Subcutaneous adipose tissue (tissue), 4 donors: ENCODE data around the gene LYRM4. TPM values are rescaled to one million over a fixed set of nuclear protein-coding genes. Genes with fewer than 3 reads are reported as not detected.

ENCODE experiments used
- CTCF ChIP-seq: fragments of 450-650 bp; IDR thresholded peaks from one replicate; pipeline ENCODE4 v1.5.1; 2016; ENCODE audit warnings: low read depth, mild to moderate bottlenecking, control low read depth, antibody characterized with exemption, moderate library complexity
- total RNA-seq, 4 donors: library from RNA; depleted of rRNA; stranded (reverse); fragments of >200 nt; gene quantifications; one replicate each; pipeline ENCODE4 v1.1.0, GENCODE V29; 2016

Gene LYRM4
- total RNA-seq, 4 donors from 2014 or later, result 22.2 to 25.8 (median 25.1) TPM

- no peak for TF ChIP-seq CTCF
Measured at GRCh38 chr6:5108536-5109150, 152.1 kb downstream of the LYRM4 start.

- TF ChIP-seq CTCF, result no peak
Measured at GRCh38 chr6:5108068-5108467, 152.7 kb downstream of the LYRM4 start.

GRCh38 chr6:5107341-5107740 is 153.4 kb downstream of the LYRM4 start:
- no peak for TF ChIP-seq CTCF

- no peak for TF ChIP-seq CTCF
Measured at GRCh38 chr6:5105146-5105545, 155.6 kb downstream of the LYRM4 start.

GRCh38 chr6:5104667-5105066 is 156.1 kb downstream of the LYRM4 start:
- no peak for TF ChIP-seq CTCF

- TF ChIP-seq CTCF, result no peak
Measured at GRCh38 chr6:5103250-5103649, 157.5 kb downstream of the LYRM4 start.

GRCh38 chr6:5102267-5102970 is 158.3 kb downstream of the LYRM4 start:
- TF ChIP-seq CTCF, result no peak
